GM20000 (cell line): ENCODE measurements around the gene CELSR1.

ENCODE experiments used
- DNase-seq: peaks from one replicate; pipeline ENCODE4 v3.0.0; 2012; ENCODE audit warnings: low spot score
- TF ChIP-seq, protein P1 (sequence below): IDR thresholded peaks from 2 replicates; pipeline ENCODE4 v1.5.1; 2012; ENCODE audit warnings: mild to moderate bottlenecking, control low read depth; ENCODE audit errors: extremely low read depth, missing control alignments

Gene CELSR1

DNA sequence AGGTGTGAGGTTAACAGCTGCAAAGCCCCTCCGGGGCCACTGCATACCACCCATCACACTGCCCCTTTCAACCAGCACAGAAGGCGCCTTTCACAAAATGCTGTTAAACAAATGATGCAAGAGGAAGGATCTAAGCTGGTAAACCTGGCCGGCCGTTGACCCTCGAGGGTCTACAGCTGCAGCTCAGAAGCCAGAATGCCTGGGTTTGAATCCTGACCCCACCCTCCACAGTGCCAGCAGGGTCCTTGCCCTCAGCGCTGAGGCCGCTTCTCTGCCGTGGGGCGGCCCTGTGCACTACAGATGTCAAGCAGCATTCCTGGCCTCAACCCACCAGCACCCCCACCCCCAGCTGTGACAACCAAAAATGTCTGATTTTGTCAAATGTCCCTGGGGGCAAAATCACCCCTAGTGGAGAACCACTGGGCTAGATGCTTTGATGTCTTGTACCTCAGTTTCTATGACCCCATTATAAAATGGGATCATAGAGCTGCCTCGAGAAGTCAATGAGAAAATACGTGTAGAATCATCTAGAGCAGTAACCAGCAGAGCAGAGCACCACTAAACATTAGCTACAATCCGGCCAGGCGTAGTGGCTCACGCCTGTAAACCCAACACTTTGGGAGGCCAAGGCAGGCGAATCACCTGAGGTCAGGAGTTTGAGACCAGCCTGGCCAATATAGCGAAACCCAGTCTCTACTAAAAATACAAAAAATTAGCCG, 77.9 kb downstream of the CELSR1 start:
- DNase-seq: no peak
- TF ChIP-seq, protein P1, sequence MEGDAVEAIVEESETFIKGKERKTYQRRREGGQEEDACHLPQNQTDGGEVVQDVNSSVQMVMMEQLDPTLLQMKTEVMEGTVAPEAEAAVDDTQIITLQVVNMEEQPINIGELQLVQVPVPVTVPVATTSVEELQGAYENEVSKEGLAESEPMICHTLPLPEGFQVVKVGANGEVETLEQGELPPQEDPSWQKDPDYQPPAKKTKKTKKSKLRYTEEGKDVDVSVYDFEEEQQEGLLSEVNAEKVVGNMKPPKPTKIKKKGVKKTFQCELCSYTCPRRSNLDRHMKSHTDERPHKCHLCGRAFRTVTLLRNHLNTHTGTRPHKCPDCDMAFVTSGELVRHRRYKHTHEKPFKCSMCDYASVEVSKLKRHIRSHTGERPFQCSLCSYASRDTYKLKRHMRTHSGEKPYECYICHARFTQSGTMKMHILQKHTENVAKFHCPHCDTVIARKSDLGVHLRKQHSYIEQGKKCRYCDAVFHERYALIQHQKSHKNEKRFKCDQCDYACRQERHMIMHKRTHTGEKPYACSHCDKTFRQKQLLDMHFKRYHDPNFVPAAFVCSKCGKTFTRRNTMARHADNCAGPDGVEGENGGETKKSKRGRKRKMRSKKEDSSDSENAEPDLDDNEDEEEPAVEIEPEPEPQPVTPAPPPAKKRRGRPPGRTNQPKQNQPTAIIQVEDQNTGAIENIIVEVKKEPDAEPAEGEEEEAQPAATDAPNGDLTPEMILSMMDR: no peak

DNA sequence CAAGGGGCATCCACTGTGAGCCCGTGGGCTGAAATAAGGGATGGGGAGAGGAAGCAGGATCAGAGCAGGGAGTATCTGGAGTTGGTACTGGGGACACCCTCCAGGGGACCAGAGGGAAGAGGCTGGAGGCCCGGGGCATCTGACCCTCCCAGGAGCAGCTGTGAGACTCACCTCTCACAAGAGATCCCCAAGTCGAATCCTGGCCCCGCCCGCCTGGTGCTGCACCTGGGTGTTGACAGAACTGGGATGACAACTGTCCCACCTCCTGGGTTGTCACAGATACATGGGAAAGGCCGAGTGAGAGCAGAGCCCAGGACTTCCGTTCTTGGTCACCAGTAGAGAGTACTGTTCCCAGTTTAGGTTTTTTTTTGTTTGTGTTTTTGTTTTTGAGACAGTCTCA, 78.9 kb downstream of the CELSR1 start:
- TF ChIP-seq, protein P1: no peak
- DNase-seq: no peak

DNA sequence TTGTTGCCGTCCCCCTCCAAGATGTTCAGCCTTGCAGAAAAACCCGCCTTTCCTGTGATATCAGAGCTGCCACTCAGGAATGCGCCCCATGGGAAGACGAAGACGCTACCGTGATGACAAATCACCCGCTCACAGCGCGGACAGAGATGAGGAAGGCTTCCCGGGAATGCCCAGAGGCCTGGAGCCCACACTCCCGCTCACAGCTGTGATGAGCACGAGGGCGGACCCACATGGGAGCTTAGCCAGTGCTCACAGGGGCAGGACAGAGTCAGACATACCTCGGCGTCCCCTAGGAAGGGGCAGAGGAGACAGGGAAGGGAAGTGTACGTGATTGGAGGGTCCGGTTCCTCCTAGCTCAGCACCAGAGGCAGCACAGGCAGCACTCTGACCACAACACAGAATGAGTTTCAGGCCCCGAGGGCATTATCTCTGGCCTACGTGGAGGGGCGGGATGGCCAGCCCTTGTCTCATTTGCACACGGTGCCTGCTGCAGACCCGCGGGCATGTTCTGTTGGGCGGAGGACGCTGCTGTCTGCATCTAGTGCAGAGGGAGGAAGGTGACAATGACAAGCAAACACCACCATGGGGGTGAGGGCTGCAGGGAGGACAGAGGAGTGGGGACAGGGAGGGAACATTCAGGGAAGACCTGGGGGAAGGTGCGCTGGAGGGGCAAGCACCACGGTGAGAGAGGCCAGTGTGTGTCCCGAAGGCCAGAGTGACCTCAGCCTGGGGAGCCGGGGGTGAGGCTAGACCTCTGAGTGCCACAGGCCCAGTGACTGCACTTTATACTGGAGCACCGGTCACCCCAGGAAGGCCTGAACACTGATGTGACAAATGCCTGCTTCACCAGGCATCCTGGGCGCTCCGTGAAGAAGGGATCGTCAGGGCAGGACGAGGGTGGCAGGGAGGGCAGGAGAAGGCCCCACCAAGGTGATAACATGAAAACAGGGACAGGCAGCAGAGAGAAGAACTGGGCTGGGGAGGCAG, 79.6 kb downstream of the CELSR1 start:
- DNase-seq: no peak

DNA sequence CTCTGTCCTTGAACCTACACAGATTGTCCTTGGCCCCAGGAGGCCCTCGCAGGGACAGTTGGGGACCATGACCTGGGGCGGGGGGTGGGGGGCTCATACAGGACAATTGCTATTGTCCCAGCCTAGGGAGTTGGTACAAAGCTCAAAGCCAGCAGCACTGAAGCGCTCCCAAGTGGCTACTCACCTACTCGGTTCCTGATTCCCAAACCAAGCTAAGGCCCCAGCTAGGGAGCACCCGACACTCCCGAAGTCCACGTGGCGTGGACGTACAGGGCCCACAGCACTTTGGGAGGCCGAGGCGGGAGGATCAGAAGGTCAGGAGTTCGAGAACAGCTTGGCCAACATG, 80.6 kb downstream of the CELSR1 start:
- DNase-seq: no peak
- TF ChIP-seq, protein P1: no peak

More for the DNA sequence above, 79.6 kb downstream of the CELSR1 start:
- TF ChIP-seq, protein P1: no peak

DNA sequence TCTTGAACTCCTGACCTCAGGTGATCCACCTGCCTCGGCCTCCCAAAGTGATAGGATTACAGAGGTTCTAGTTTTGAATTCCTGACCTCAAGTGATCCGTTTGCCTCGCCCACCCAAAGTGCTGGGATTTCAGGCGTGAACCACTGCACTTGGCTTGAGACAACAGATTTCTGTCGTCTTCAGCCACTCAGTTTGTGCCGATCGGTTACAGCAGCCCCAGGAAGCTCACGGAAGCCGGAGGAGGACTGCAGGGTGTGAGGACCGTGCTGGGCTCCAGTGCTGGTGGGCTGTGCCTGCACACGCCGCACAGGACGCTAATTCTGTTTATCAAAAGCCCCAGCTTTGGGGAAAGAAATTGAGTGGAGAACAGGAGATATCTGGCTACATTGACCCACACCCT, 82.0 kb downstream of the CELSR1 start:
- DNase-seq: no peak
- TF ChIP-seq, protein P1: no peak

DNA sequence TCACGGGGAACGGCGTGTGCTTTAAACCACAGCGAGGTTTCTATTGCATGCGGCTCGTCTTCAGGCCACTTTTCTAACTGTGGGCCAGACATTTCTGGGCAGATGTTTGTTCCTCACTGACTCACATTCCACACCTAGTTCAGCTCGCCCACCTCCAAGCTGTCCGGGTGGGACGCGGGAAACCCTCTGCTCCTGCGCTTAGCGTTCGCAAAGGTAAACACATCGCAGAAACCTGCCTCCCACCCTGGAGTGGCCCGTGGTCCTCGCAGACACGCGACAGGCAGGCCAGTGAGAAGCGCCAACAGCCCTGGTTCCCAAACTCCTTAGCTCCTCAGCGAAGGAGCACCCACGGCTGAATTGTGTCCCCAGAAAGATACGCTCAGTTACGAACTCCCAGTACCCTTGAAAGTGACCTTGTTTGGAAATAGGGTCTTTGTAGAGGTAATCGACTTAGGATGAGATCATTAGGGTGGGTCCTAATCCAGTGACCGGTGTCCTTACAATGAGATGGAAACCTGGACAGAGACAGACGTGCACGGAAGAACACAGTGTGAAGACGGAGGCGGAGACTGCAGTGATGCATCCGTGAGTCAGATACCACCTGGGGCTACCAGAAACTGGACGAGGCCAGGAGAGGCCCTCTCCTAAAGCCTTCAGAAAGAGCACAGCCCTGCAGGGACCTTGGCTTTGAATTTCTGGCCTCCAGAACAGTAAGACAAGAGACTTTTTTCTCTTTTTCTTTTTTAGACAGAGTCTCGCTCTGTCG, 82.7 kb downstream of the CELSR1 start:
- TF ChIP-seq, protein P1: no peak
- DNase-seq: no peak
